Liver (tissue), 9 donors: ENCODE data around the gene PSMC4. TPM values are rescaled to one million over a fixed set of nuclear protein-coding genes. Genes with fewer than 3 reads are reported as not detected.

Experiments used
- DNase-seq: peaks from one replicate; pipeline ENCODE4 v3.0.0-alpha.2; 2017; ENCODE audit warnings: low spot score
- H3K27ac ChIP-seq, 2 donors: one replicate each; pipeline ENCODE4 v1.7.0; 2013; ENCODE audit warnings: inconsistent platforms in 2 of 2, low read length in 2 of 2, control low read depth in 1 of 2, low read depth in 1 of 2, mild to moderate bottlenecking in 1 of 2
- H3K27me3 ChIP-seq, 4 donors: one replicate each; pipeline versions ENCODE4 v1.6.1 to v1.7.0; 2013; ENCODE audit warnings: low read length in 3 of 4, inconsistent platforms in 1 of 4, mild to moderate bottlenecking in 1 of 4, moderate library complexity in 1 of 4; ENCODE audit not compliant: control insufficient read depth in 4 of 4, insufficient read depth in 4 of 4
- H3K36me3 ChIP-seq, 4 donors: one replicate each; pipeline versions ENCODE4 v1.6.1 to v1.7.0; 2013; ENCODE audit warnings: low read length in 3 of 4, mild to moderate bottlenecking in 3 of 4, low read depth in 1 of 4, moderate library complexity in 1 of 4; ENCODE audit not compliant: control insufficient read depth in 4 of 4, insufficient read depth in 3 of 4
- H3K4me1 ChIP-seq, 4 donors: one replicate each; pipeline versions ENCODE4 v1.6.1 to v1.7.0; 2013; ENCODE audit warnings: low read length in 3 of 4, mild to moderate bottlenecking in 3 of 4, moderate library complexity in 1 of 4; ENCODE audit not compliant: control insufficient read depth in 4 of 4, insufficient read depth in 4 of 4
- H3K4me3 ChIP-seq, 3 donors: one replicate each; pipeline versions ENCODE4 v1.6.1 to v1.7.0; 2013; ENCODE audit warnings: low read length in 3 of 3, control low read depth in 1 of 3, low read depth in 1 of 3, mild to moderate bottlenecking in 1 of 3
- H3K9ac ChIP-seq, 2 donors: one replicate each; pipeline ENCODE4 v1.7.0; 2013; ENCODE audit warnings: low read length in 2 of 2, mild to moderate bottlenecking in 2 of 2, moderate library complexity in 2 of 2, control low read depth in 1 of 2, low read depth in 1 of 2
- H3K9me3 ChIP-seq, 4 donors: one replicate each; pipeline versions ENCODE4 v1.6.1 to v1.7.0; 2013; ENCODE audit warnings: low read length in 3 of 4; ENCODE audit not compliant: control insufficient read depth in 4 of 4
- EGR1 ChIP-seq, 2 donors: IDR thresholded peaks; 2 replicates each; pipeline ENCODE4 v1.6.1; 2016 to 2018; ENCODE audit warnings: antibody characterized with exemption in 2 of 2, low read depth in 2 of 2
- FOXA1 ChIP-seq: IDR thresholded peaks from 2 replicates; pipeline ENCODE4 v1.6.1; 2016; ENCODE audit warnings: antibody characterized with exemption
- FOXA2 ChIP-seq: IDR thresholded peaks from 2 replicates; pipeline ENCODE4 v1.6.1; 2016; ENCODE audit warnings: antibody characterized with exemption
- GABPA ChIP-seq, 2 donors: IDR thresholded peaks in 1 of 2; conservative IDR thresholded peaks in 1 of 2; 2 replicates each; pipeline ENCODE4 v1.6.1; 2016; ENCODE audit warnings: antibody characterized with exemption in 2 of 2, mild to moderate bottlenecking in 1 of 2, moderate library complexity in 1 of 2
- HNF4A ChIP-seq, 2 donors: conservative IDR thresholded peaks; 2 replicates each; pipeline ENCODE4 v1.6.1; 2016; ENCODE audit warnings: antibody characterized with exemption in 2 of 2, mild to moderate bottlenecking in 2 of 2
- HNF4G ChIP-seq: IDR thresholded peaks from 2 replicates; pipeline ENCODE4 v1.6.1; 2016; ENCODE audit warnings: antibody characterized with exemption
- JUND ChIP-seq, 2 donors: IDR thresholded peaks; 2 replicates each; pipeline ENCODE4 v1.6.1; 2016; ENCODE audit warnings: antibody characterized with exemption in 2 of 2
- NR2F2 ChIP-seq: IDR thresholded peaks from 2 replicates; pipeline ENCODE4 v1.6.1; 2016; ENCODE audit warnings: antibody characterized with exemption
- RAD21 ChIP-seq, 2 donors: IDR thresholded peaks; 2 replicates each; pipeline ENCODE4 v1.6.1; 2016; ENCODE audit warnings: antibody characterized with exemption in 2 of 2, mild to moderate bottlenecking in 2 of 2
- RXRA ChIP-seq, 2 donors: IDR thresholded peaks; 2 replicates each; pipeline ENCODE4 v1.6.1; 2017 to 2018; ENCODE audit warnings: antibody characterized with exemption in 2 of 2, mild to moderate bottlenecking in 1 of 2
- SP1 ChIP-seq: IDR thresholded peaks from 2 replicates; pipeline ENCODE4 v1.6.1; 2018; ENCODE audit warnings: antibody characterized with exemption, mild to moderate bottlenecking
- TAF1 ChIP-seq: conservative IDR thresholded peaks from 2 replicates; pipeline ENCODE4 v1.6.1; 2016; ENCODE audit warnings: antibody characterized with exemption, mild to moderate bottlenecking
- YY1 ChIP-seq: IDR thresholded peaks from 2 replicates; pipeline ENCODE4 v1.6.1; 2016; ENCODE audit warnings: antibody characterized with exemption, mild to moderate bottlenecking
- ZBTB33 ChIP-seq: IDR thresholded peaks from 2 replicates; pipeline ENCODE4 v1.6.1; 2016; ENCODE audit warnings: antibody characterized with exemption
- WGBS: extraction: QIAGEN DNeasy Blood & Tissue Kit; methylation state at CpG from one replicate; pipeline ENCODE4 v1.1.7; 2013; 5-methylcytosine and 5-hydroxymethylcytosine counted together
- polyA plus RNA-seq, 2 donors: library from polyadenylated mRNA; stranded (reverse) in 1 of 2; unstranded in 1 of 2; fragments of 200-250 nt in 1 of 2; fragments of >200 nt in 1 of 2; fragmentation: Nextera tagmentation in 1 of 2; extraction: Ambion mirVana in 1 of 2; gene quantifications; one replicate each; pipeline versions ENCODE4 v1.2.1 to v1.2.3, GENCODE V29; 2013 to 2015
- total RNA-seq, 2 donors: library from RNA; depleted of rRNA; stranded (reverse); fragments of >200 nt; gene quantifications; one replicate each; pipeline ENCODE4 v1.2.3, GENCODE V29; 2014
- TF ChIP-seq, protein P1 (sequence below): IDR thresholded peaks from 2 replicates; pipeline ENCODE4 v1.6.1; 2016; ENCODE audit warnings: antibody characterized with exemption
- TF ChIP-seq, protein P2 (sequence below): fragments of 150-350 bp; IDR thresholded peaks from 2 replicates; pipeline ENCODE4 v1.5.1; 2017; ENCODE audit warnings: improper control_type of control experiment, low read depth, low read length; ENCODE audit not compliant: missing input control
- TF ChIP-seq, protein P3 (sequence below): IDR thresholded peaks from 2 replicates; pipeline ENCODE4 v1.6.1; 2016; ENCODE audit warnings: antibody characterized with exemption, mild to moderate bottlenecking
- TF ChIP-seq, protein P4 (sequence below): IDR thresholded peaks from 2 replicates; pipeline ENCODE4 v1.6.1; 2016; ENCODE audit warnings: antibody characterized with exemption
- donor health status: healthy.
- donor health status: healthy.
- donor health status: healthy.
- donor health status: healthy.
- donor health status: healthy.

Gene PSMC4
- total and polyA plus RNA-seq, 4 donors, result 46.0 to 89.3 (median 79.7) TPM

- Histone ChIP-seq H3K36me3 (peaks cover 15 to 40% (median 29%) of the 10 kb centered on the region in 4 donors), H3K27me3 (no peaks in the 10 kb centered on the region), H3K27ac (no peak overlapping the region), H3K9me3 (peaks cover 0 to 13% (median 5%) of the 10 kb centered on the region in 4 donors), H3K9ac (no peak overlapping the region), H3K4me1 (no peaks in the 10 kb centered on the region), H3K4me3 (no peak overlapping the region)
- TF ChIP-seq HNF4A (conservative IDR thresholded peaks at IDR 0.05), result no peak
- TF ChIP-seq TAF1, result no peak
- TF ChIP-seq EGR1 (IDR thresholded peaks at IDR 0.05; ENCODE audit: low read depth in 2 of 2), result no peak
- DNase-seq, result no peak
- WGBS, result 96% methylated on average over 5 of the region's 5 CpGs
These were observed 12.8 kb downstream of the PSMC4 start for GRCh38 chr19:39983695-39984300.

GRCh38 chr19:39986643-39987042 lies 15.7 kb downstream of the PSMC4 start:
- Histone ChIP-seq H3K27ac (no peak overlapping the region), H3K4me3 (no peak overlapping the region), H3K27me3 (no peaks in the 10 kb centered on the region), H3K4me1 (no peaks in the 10 kb centered on the region), H3K9me3 (peaks cover 0 to 13% (median 5%) of the 10 kb centered on the region in 4 donors), H3K9ac (no peak overlapping the region), H3K36me3 (peaks cover 0 to 15% (median 6%) of the 10 kb centered on the region in 4 donors)
- no peak for TF ChIP-seq FOXA1
- TF ChIP-seq RXRA (IDR thresholded peaks at IDR 0.05), result no peak
- TF ChIP-seq ZBTB33, result no peak
- no peak for DNase-seq

GRCh38 chr19:39987167-39987566 lies 16.2 kb downstream of the PSMC4 start:
- Histone ChIP-seq H3K9ac (no peak overlapping the region), H3K27me3 (no peaks in the 10 kb centered on the region), H3K4me3 (no peak overlapping the region), H3K4me1 (no peaks in the 10 kb centered on the region), H3K27ac (no peak overlapping the region), H3K36me3 (peaks cover 0 to 12% (median 5%) of the 10 kb centered on the region in 4 donors), H3K9me3 (peaks cover 0 to 13% (median 5%) of the 10 kb centered on the region in 4 donors)
- TF ChIP-seq JUND (IDR thresholded peaks at IDR 0.05), result no peak
- no peak for TF ChIP-seq FOXA2
- no peak for TF ChIP-seq HNF4A (conservative IDR thresholded peaks at IDR 0.05)
- no peak for TF ChIP-seq TAF1
- no peak for TF ChIP-seq HNF4G
- TF ChIP-seq ZBTB33, result no peak
- TF ChIP-seq, protein P1, sequence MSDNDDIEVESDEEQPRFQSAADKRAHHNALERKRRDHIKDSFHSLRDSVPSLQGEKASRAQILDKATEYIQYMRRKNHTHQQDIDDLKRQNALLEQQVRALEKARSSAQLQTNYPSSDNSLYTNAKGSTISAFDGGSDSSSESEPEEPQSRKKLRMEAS, result no peak
- no peak for TF ChIP-seq NR2F2
- TF ChIP-seq, protein P2, sequence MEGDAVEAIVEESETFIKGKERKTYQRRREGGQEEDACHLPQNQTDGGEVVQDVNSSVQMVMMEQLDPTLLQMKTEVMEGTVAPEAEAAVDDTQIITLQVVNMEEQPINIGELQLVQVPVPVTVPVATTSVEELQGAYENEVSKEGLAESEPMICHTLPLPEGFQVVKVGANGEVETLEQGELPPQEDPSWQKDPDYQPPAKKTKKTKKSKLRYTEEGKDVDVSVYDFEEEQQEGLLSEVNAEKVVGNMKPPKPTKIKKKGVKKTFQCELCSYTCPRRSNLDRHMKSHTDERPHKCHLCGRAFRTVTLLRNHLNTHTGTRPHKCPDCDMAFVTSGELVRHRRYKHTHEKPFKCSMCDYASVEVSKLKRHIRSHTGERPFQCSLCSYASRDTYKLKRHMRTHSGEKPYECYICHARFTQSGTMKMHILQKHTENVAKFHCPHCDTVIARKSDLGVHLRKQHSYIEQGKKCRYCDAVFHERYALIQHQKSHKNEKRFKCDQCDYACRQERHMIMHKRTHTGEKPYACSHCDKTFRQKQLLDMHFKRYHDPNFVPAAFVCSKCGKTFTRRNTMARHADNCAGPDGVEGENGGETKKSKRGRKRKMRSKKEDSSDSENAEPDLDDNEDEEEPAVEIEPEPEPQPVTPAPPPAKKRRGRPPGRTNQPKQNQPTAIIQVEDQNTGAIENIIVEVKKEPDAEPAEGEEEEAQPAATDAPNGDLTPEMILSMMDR, result no peak
- no peak for TF ChIP-seq FOXA1
- no peak for TF ChIP-seq RAD21 (IDR thresholded peaks at IDR 0.05)
- no peak for TF ChIP-seq SP1
- TF ChIP-seq YY1, result no peak
- TF ChIP-seq, protein P3, sequence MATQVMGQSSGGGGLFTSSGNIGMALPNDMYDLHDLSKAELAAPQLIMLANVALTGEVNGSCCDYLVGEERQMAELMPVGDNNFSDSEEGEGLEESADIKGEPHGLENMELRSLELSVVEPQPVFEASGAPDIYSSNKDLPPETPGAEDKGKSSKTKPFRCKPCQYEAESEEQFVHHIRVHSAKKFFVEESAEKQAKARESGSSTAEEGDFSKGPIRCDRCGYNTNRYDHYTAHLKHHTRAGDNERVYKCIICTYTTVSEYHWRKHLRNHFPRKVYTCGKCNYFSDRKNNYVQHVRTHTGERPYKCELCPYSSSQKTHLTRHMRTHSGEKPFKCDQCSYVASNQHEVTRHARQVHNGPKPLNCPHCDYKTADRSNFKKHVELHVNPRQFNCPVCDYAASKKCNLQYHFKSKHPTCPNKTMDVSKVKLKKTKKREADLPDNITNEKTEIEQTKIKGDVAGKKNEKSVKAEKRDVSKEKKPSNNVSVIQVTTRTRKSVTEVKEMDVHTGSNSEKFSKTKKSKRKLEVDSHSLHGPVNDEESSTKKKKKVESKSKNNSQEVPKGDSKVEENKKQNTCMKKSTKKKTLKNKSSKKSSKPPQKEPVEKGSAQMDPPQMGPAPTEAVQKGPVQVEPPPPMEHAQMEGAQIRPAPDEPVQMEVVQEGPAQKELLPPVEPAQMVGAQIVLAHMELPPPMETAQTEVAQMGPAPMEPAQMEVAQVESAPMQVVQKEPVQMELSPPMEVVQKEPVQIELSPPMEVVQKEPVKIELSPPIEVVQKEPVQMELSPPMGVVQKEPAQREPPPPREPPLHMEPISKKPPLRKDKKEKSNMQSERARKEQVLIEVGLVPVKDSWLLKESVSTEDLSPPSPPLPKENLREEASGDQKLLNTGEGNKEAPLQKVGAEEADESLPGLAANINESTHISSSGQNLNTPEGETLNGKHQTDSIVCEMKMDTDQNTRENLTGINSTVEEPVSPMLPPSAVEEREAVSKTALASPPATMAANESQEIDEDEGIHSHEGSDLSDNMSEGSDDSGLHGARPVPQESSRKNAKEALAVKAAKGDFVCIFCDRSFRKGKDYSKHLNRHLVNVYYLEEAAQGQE, result no peak
- TF ChIP-seq RXRA (IDR thresholded peaks at IDR 0.05), result no peak
- TF ChIP-seq, protein P4, sequence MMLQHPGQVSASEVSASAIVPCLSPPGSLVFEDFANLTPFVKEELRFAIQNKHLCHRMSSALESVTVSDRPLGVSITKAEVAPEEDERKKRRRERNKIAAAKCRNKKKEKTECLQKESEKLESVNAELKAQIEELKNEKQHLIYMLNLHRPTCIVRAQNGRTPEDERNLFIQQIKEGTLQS, result no peak
- TF ChIP-seq EGR1 (IDR thresholded peaks at IDR 0.05; ENCODE audit: low read depth in 2 of 2), result no peak
- TF ChIP-seq GABPA (IDR thresholded peaks at IDR 0.05 in 1 of 2, conservative IDR thresholded peaks at IDR 0.05 in 1 of 2), result no peak
- DNase-seq, result no peak
